Ureter (tissue), 1 donor: ENCODE measurements around the gene CGB7. TPM values are rescaled to one million over a fixed set of nuclear protein-coding genes. Genes with fewer than 3 reads are reported as not detected.
A peak's percentile ranks its signal among the peaks of the same experiment; 100 is the strongest.
"Not testable (repeated sequence)": the region's sequence is repeated elsewhere in the genome, so short reads cannot be mapped to it uniquely, and the experiment has no call there.

ENCODE experiments used
- DNase-seq: peaks from one replicate; pipeline ENCODE4 v3.0.0-alpha.2; 2020; ENCODE audit warnings: low spot score
- total RNA-seq: library from RNA; stranded (reverse); gene quantifications from one replicate; pipeline ENCODE4 v1.2.4, GENCODE V29; 2023
- donor health status: DM: yes; HTN: yes; CAD: no.

CGB7 gene
- total RNA-seq, 1 donor from 2014 or later, result 3.2 TPM

GRCh38 chr19:49073514-49074378 lies 16.2 kb upstream of the CGB7 start:
- no peak for DNase-seq

- no peak for DNase-seq
These were observed 14.5 kb upstream of the CGB7 start for GRCh38 chr19:49071860-49072547.

- DNase-seq, result no peak
These were observed 12.9 kb upstream of the CGB7 start for GRCh38 chr19:49070416-49070815.

- DNase-seq, result no peak
These were observed 11.5 kb upstream of the CGB7 start for GRCh38 chr19:49069026-49069425.

GRCh38 chr19:49067554-49067953 lies 10.0 kb upstream of the CGB7 start:
- DNase-seq, result no peak

- DNase-seq, result no peak
These were observed 8.5 kb upstream of the CGB7 start for GRCh38 chr19:49065905-49066512.

- no peak for DNase-seq
These were observed 7.4 kb upstream of the CGB7 start, which contains the start of gene NTF4 for GRCh38 chr19:49064768-49065611. Gene NTF4 (minus strand): TSS chr19:49064818. CDS start chr19:49061997, 2,821 bp downstream.

GRCh38 chr19:49064029-49064629 lies 6.6 kb upstream of the CGB7 start:
- DNase-seq, result peak; percentile 79

GRCh38 chr19:49061445-49061844 lies 3.9 kb upstream of the CGB7 start:
- DNase-seq, result no peak

GRCh38 chr19:49061000-49061399 lies 3.5 kb upstream of the CGB7 start:
- DNase-seq, result no peak

GRCh38 chr19:49059053-49059452 lies 1.5 kb upstream of the CGB7 start:
- DNase-seq, result no peak

- DNase-seq, result no peak
These were observed 1.0 kb upstream of the CGB7 start for GRCh38 chr19:49058562-49058961.

- not testable (repeated sequence) for DNase-seq
These were observed 500 bp downstream of the CGB7 start for GRCh38 chr19:49056902-49057596.

- peak; percentile 61 for DNase-seq
These were observed 1.2 kb downstream of the CGB7 start for GRCh38 chr19:49056101-49056901.

GRCh38 chr19:49050376-49051033 lies 7.0 kb downstream of the CGB7 start:
- not testable (repeated sequence) for DNase-seq

GRCh38 chr19:49049834-49050233 lies 7.7 kb downstream of the CGB7 start:
- DNase-seq, result not testable (repeated sequence)

- not testable (repeated sequence) for DNase-seq
These were observed 8.5 kb downstream of the CGB7 start, which contains the start of gene CGB8 for GRCh38 chr19:49049011-49049410. Gene CGB8 (minus strand): TSS chr19:49049111. CDS start chr19:49048739, 372 bp downstream.

- DNase-seq, result not testable (repeated sequence)
These were observed 14.0 kb downstream of the CGB7 start, which contains the start of gene CGB5 for GRCh38 chr19:49043548-49043947. Gene CGB5 (plus strand): TSS chr19:49043848. CDS start chr19:49044210, 362 bp downstream.

- DNase-seq, result not testable (repeated sequence)
These were observed 14.9 kb downstream of the CGB7 start for GRCh38 chr19:49042666-49043065.
